GM23338 (cell line): ENCODE measurements around the gene MAP3K5. TPM values are rescaled to one million over a fixed set of nuclear protein-coding genes. Genes with fewer than 3 reads are reported as not detected.
A peak's percentile ranks its signal among the peaks of the same experiment; 100 is the strongest.

Source experiments
- ATAC-seq: fragments of 200-7000 bp; cut with Tn5 transposase; 3 replicates; pipeline ENCODE4 v1.9.1; 2020
- DNase-seq: peaks from one replicate; pipeline ENCODE4 v3.0.0-alpha.2; 2015; ENCODE audit warnings: low spot score
- H2AFZ ChIP-seq: fragments of 200-600 bp; sonication (generic); 2 replicates; pipeline ENCODE4 v1.8.0; 2016; ENCODE audit warnings: antibody characterized with exemption, mild to moderate bottlenecking, moderate library complexity
- H3F3A ChIP-seq: fragments of 200-600 bp; sonication (generic); replicated peaks from 2 replicates; pipeline ENCODE4 v1.8.0; 2017; ENCODE audit warnings: antibody characterized with exemption, mixed run types, low read depth
- H3K27ac ChIP-seq: fragments of 200-600 bp; sonication (generic); 2 replicates; pipeline ENCODE4 v1.6.1; 2016; ENCODE audit warnings: low read depth
- H3K27me3 ChIP-seq: fragments of 200-600 bp; sonication (generic); 2 replicates; pipeline ENCODE4 v1.8.0; 2016; ENCODE audit warnings: mild to moderate bottlenecking, mixed run types, moderate library complexity; ENCODE audit not compliant: insufficient read depth
- H3K36me3 ChIP-seq: fragments of 200-600 bp; sonication (generic); 2 replicates; pipeline ENCODE4 v1.8.0; 2016; ENCODE audit warnings: mild to moderate bottlenecking; ENCODE audit not compliant: insufficient read depth
- H3K4me1 ChIP-seq: fragments of 200-600 bp; sonication (generic); 2 replicates; pipeline ENCODE4 v1.8.0; 2016; ENCODE audit warnings: mild to moderate bottlenecking, moderate library complexity; ENCODE audit not compliant: insufficient read depth
- H3K4me2 ChIP-seq: fragments of 200-600 bp; sonication (generic); 2 replicates; pipeline ENCODE4 v1.7.1; 2017; ENCODE audit warnings: mixed run types
- H3K4me3 ChIP-seq: fragments of 200-600 bp; sonication (generic); 2 replicates; pipeline ENCODE4 v1.6.1; 2016; ENCODE audit warnings: mixed run types
- H3K79me2 ChIP-seq: fragments of 200-600 bp; sonication (generic); replicated peaks from 2 replicates; pipeline ENCODE4 v1.8.0; 2017; ENCODE audit warnings: mild to moderate bottlenecking; ENCODE audit not compliant: insufficient read depth
- H3K9me2 ChIP-seq: fragments of 200-600 bp; sonication (generic); 2 replicates; pipeline ENCODE4 v1.8.0; 2017; ENCODE audit not compliant: insufficient read depth
- H4K20me1 ChIP-seq: fragments of 200-600 bp; sonication (generic); replicated peaks from 2 replicates; pipeline ENCODE4 v1.8.0; 2017; ENCODE audit warnings: mild to moderate bottlenecking; ENCODE audit not compliant: insufficient read depth
- H3K27ac Mint-ChIP-seq: 2 replicates; pipeline ENCODE4 v1.8.0; 2020; ENCODE audit warnings: inconsistent platforms, mild to moderate bottlenecking, moderate library complexity, mixed read lengths
- H3K27me3 Mint-ChIP-seq: 3 replicates; pipeline ENCODE4 v1.8.0; 2022; ENCODE audit warnings: low read depth, mild to moderate bottlenecking, moderate library complexity, mixed read lengths, inconsistent platforms; ENCODE audit not compliant: insufficient read depth, poor library complexity
- H3K36me3 Mint-ChIP-seq: 3 replicates; pipeline ENCODE4 v1.8.0; 2021; ENCODE audit warnings: low read depth, mild to moderate bottlenecking, inconsistent platforms, moderate library complexity, mixed read lengths
- H3K4me1 Mint-ChIP-seq: 3 replicates; pipeline ENCODE4 v1.8.0; 2020; ENCODE audit warnings: mild to moderate bottlenecking, inconsistent platforms, mixed read lengths
- H3K4me3 Mint-ChIP-seq: 3 replicates; pipeline ENCODE4 v1.8.0; 2021; ENCODE audit warnings: moderate library complexity, mild to moderate bottlenecking, inconsistent platforms, mixed read lengths
- H3K9me3 Mint-ChIP-seq: 3 replicates; pipeline ENCODE4 v1.8.0; 2020; ENCODE audit warnings: moderate library complexity, mild to moderate bottlenecking, inconsistent platforms, mixed read lengths
- CREB1 ChIP-seq: fragments of 250-450 bp; sonication (Bioruptor Pico); IDR thresholded peaks from 2 replicates; pipeline ENCODE4 v1.5.0; 2020; ENCODE audit warnings: low read depth, mild to moderate bottlenecking, moderate library complexity
- CTCF ChIP-seq, 2 experiments: fragments of 200-600 bp in 1 of 2; sonication (generic) in 1 of 2; conservative IDR thresholded peaks; 2 replicates each; pipeline versions ENCODE4 v1.5.1 to v1.6.1; 2016 to 2017; ENCODE audit warnings: antibody characterized with exemption in 2 of 2, low read depth in 2 of 2, mild to moderate bottlenecking in 2 of 2, moderate library complexity in 1 of 2
- ETS1 ChIP-seq: IDR thresholded peaks from 2 replicates; pipeline ENCODE4 v1.6.1; 2016; ENCODE audit warnings: antibody characterized with exemption
- EZH2 ChIP-seq: fragments of 200-600 bp; sonication (generic); IDR thresholded peaks from one replicate; pipeline ENCODE4 v1.8.0; 2017; ENCODE audit warnings: antibody characterized with exemption, mild to moderate bottlenecking, low read depth; ENCODE audit not compliant: unreplicated experiment
- EZH2phosphoT487 ChIP-seq: fragments of 200-600 bp; sonication (generic); IDR thresholded peaks from one replicate; pipeline ENCODE4 v1.8.1; 2018; ENCODE audit warnings: antibody characterized with exemption; ENCODE audit not compliant: unreplicated experiment
- JUNB ChIP-seq: IDR thresholded peaks from one replicate; pipeline ENCODE4 v1.6.1; 2016; ENCODE audit warnings: antibody characterized with exemption; ENCODE audit not compliant: unreplicated experiment
- NANOG ChIP-seq: IDR thresholded peaks from 2 replicates; pipeline ENCODE4 v1.6.1; 2016; ENCODE audit warnings: antibody characterized with exemption, borderline replicate concordance
- POLR2AphosphoS5 ChIP-seq: IDR thresholded peaks from 2 replicates; pipeline ENCODE4 v1.6.1; 2016; ENCODE audit warnings: antibody characterized with exemption, low read depth
- REST ChIP-seq: IDR thresholded peaks from one replicate; pipeline ENCODE4 v1.6.1; 2018; ENCODE audit warnings: antibody characterized with exemption; ENCODE audit not compliant: unreplicated experiment
- STAT1 ChIP-seq: IDR thresholded peaks from one replicate; pipeline ENCODE4 v1.6.1; 2016; ENCODE audit warnings: antibody characterized with exemption; ENCODE audit not compliant: unreplicated experiment
- ZNF114 ChIP-seq: fragments of 250-450 bp; sonication (Bioruptor Pico); IDR thresholded peaks from 2 replicates; pipeline ENCODE4 v1.5.0; 2020; ENCODE audit warnings: mild to moderate bottlenecking, moderate library complexity
- ZNF331 ChIP-seq: fragments of 250-450 bp; sonication (Bioruptor Pico); IDR thresholded peaks from 2 replicates; pipeline ENCODE4 v1.5.0; 2020; ENCODE audit warnings: low read depth, mild to moderate bottlenecking, moderate library complexity
- ZNF462 ChIP-seq: fragments of 250-450 bp; sonication (Bioruptor Pico); IDR thresholded peaks from 2 replicates; pipeline ENCODE4 v1.5.0; 2020; ENCODE audit warnings: mild to moderate bottlenecking, moderate library complexity
- polyA plus RNA-seq: library from polyadenylated mRNA; unstranded; fragments of >200 nt; fragmentation: Nextera tagmentation; extraction: Ambion mirVana; gene quantifications from 2 replicates; pipeline ENCODE4 v1.2.1, GENCODE V29; 2016
- total RNA-seq: library from RNA; depleted of rRNA; stranded (reverse); fragments of >200 nt; shearing (Covaris generic); gene quantifications from 2 replicates; pipeline ENCODE4 v1.2.3, GENCODE V29; 2014

The MAP3K5 gene
- total and polyA plus RNA-seq, 2 experiments from 2014 or later, result 0.76 to 2.8 TPM

GRCh38 chr6:136793363-136793762 is 1.1 kb upstream of the MAP3K5 start:
- 0 out of 2 replicates have a peak, but pooled peaks cover 3% of the 10 kb centered on the region for H3F3A ChIP-seq
- Mint-ChIP-seq H3K9me3 (no peaks in the 10 kb centered on the region; the same call in 2 of the 3 replicates), H3K4me3 (peak overlapping the region; percentile 85), H3K36me3 (no peaks in the 10 kb centered on the region; the same call in 2 of the 3 replicates), H3K27ac (no peak overlapping the region), H3K27me3 (peaks cover 24% of the 10 kb centered on the region), H3K4me1 (peaks cover 6% of the 10 kb centered on the region; the same call in 2 of the 3 replicates)
- no peak for DNase-seq
- no peak overlapping the region for H3K27ac ChIP-seq
- H3K9me2 ChIP-seq, result no peaks in the 10 kb centered on the region
- no peak for TF ChIP-seq JUNB
- TF ChIP-seq POLR2AphosphoS5, result no peak
- TF ChIP-seq CREB1 (CRISPR knock-in tag), result no peak
- no peak for TF ChIP-seq ZNF331 (CRISPR knock-in tag)
- TF ChIP-seq EZH2phosphoT487, result no peak
- no peak for TF ChIP-seq ZNF114 (CRISPR knock-in tag)
- no peak for TF ChIP-seq STAT1
- TF ChIP-seq REST, result no peak
- no peak for TF ChIP-seq ETS1
- TF ChIP-seq ZNF462, result no peak
- TF ChIP-seq EZH2, result no peak
- TF ChIP-seq CTCF (conservative IDR thresholded peaks at IDR 0.05; ENCODE audit: low read depth in 2 of 2), result no peak
- TF ChIP-seq NANOG, result no peak
- H3K4me3 ChIP-seq, result peak overlapping the region; percentile 90
- H3K4me1 ChIP-seq, result peaks cover 12% of the 10 kb centered on the region; the same call in 1 of the 2 replicates
- H3K4me2 ChIP-seq, result peak overlapping the region; percentile 98
- H4K20me1 ChIP-seq, result no peaks in the 10 kb centered on the region
- H3K79me2 ChIP-seq, result no peaks in the 10 kb centered on the region
- peak overlapping the region; percentile 99; the same call in 1 of the 2 replicates for H2AFZ ChIP-seq
- no peaks in the 10 kb centered on the region for H3K36me3 ChIP-seq
- H3K27me3 ChIP-seq, result peaks cover 60% of the 10 kb centered on the region
- ATAC-seq, result no peak
